Measurements from ENCODE around the gene IFI30.

IFI30 gene

GRCh38 chr19:18225702-18226468 is 52.3 kb downstream of the IFI30 start, which contains the start of gene PDE4C:
TSS of gene PDE4C (minus strand) at chr19:18226438. CDS start at chr19:18226415, 23 bp downstream.
- H3K27ac ChIP-seq (ENCODE audit: low read length) = peak within 1 kb of the TSS; percentile 78
- peaks cover 23% of the 10 kb centered on the region in 2 donors for H3K27me3 ChIP-seq (ENCODE audit: control insufficient read depth in 1 of 2, insufficient read depth in 2 of 2, low read length in 2 of 2)
- no peaks in the 10 kb centered on the region for H3K9me3 ChIP-seq (ENCODE audit: control insufficient read depth in 2 of 2, low read length in 2 of 2)
- no peaks in the 10 kb centered on the region for H3K36me3 ChIP-seq (ENCODE audit: control insufficient read depth in 2 of 2, insufficient read depth in 2 of 2, low read length in 2 of 2)
- H3K4me3 ChIP-seq (ENCODE audit: low read length in 2 of 2) = peak within 1 kb of the TSS; percentile 11 to 79
- peaks cover 32% of the 10 kb centered on the region for H3K4me1 ChIP-seq (ENCODE audit: control insufficient read depth, insufficient read depth, low read length)
- peak within 1 kb of the TSS; percentile 47 to 58 for H3K9ac ChIP-seq (ENCODE audit: low read length in 2 of 2)

GRCh38 chr19:18226956-18227780 is 53.6 kb downstream of the IFI30 start:
- H3K27me3 ChIP-seq (ENCODE audit: control insufficient read depth in 1 of 2, insufficient read depth in 2 of 2, low read length in 2 of 2) = peaks cover 19 to 22% of the 10 kb centered on the region in 2 donors
- no peak overlapping the region for H3K9ac ChIP-seq (ENCODE audit: low read length in 2 of 2)
- peak overlapping the region; percentile 2 for H3K27ac ChIP-seq (ENCODE audit: low read length)
- peaks cover 36% of the 10 kb centered on the region for H3K4me1 ChIP-seq (ENCODE audit: control insufficient read depth, insufficient read depth, low read length)
- no peaks in the 10 kb centered on the region for H3K9me3 ChIP-seq (ENCODE audit: control insufficient read depth in 2 of 2, low read length in 2 of 2)
- H3K4me3 ChIP-seq (ENCODE audit: low read length in 2 of 2) = no peak overlapping the region
- no peaks in the 10 kb centered on the region for H3K36me3 ChIP-seq (ENCODE audit: control insufficient read depth in 2 of 2, insufficient read depth in 2 of 2, low read length in 2 of 2)
